Tibial nerve (tissue), 4 donors: ENCODE data around the gene EBF4. TPM values are rescaled to one million over a fixed set of nuclear protein-coding genes. Genes with fewer than 3 reads are reported as not detected.

ENCODE experiments used
- DNase-seq, 2 donors: peaks; one replicate each; pipeline ENCODE4 v3.0.0-alpha.2; 2019; ENCODE audit warnings: low spot score in 2 of 2
- H3K27ac ChIP-seq, 4 donors: fragments of 200-600 bp; sonication (generic) in 3 of 4; one replicate each; pipeline ENCODE4 v1.5.1; 2017 to 2019; ENCODE audit warnings: mild to moderate bottlenecking in 1 of 4
- H3K27me3 ChIP-seq, 2 donors: fragments of 200-600 bp; sonication (generic) in 1 of 2; one replicate each; pipeline versions ENCODE4 v1.5.1 to v1.6.0; 2017 to 2019
- H3K36me3 ChIP-seq, 3 donors: fragments of 200-600 bp; sonication (generic); one replicate each; pipeline ENCODE4 v1.5.1; 2018 to 2019
- H3K4me1 ChIP-seq, 4 donors: fragments of 200-600 bp; sonication (generic) in 3 of 4; one replicate each; pipeline ENCODE4 v1.5.1; 2017 to 2019
- H3K4me3 ChIP-seq, 4 donors: fragments of 200-600 bp; sonication (generic) in 3 of 4; one replicate each; pipeline ENCODE4 v1.5.1; 2017 to 2019; ENCODE audit warnings: mild to moderate bottlenecking in 1 of 4, moderate library complexity in 1 of 4
- H3K9me3 ChIP-seq, 4 donors: fragments of 200-600 bp; sonication (generic) in 3 of 4; one replicate each; pipeline ENCODE4 v1.5.1; 2017 to 2019
- EP300 ChIP-seq, 2 donors: sonication (generic); formaldehyde crosslinking; IDR thresholded peaks; one replicate each; pipeline ENCODE4 v1.6.1; 2017; ENCODE audit warnings: antibody characterized with exemption in 2 of 2, mild to moderate bottlenecking in 1 of 2
- POLR2A ChIP-seq, 2 donors: fragments of 450-650 bp; IDR thresholded peaks; one replicate each; pipeline ENCODE4 v1.6.1; 2017; ENCODE audit warnings: antibody characterized with exemption in 2 of 2, mild to moderate bottlenecking in 2 of 2, moderate library complexity in 2 of 2
- WGBS, 2 donors: methylation state at CpG; one replicate each; pipeline ENCODE4 v1.1.5; 2018; 5-methylcytosine and 5-hydroxymethylcytosine counted together
- total RNA-seq, 4 donors: library from RNA; depleted of rRNA; stranded (reverse); fragments of >200 nt; gene quantifications; one replicate each; pipeline ENCODE4 v1.1.0, GENCODE V29; 2016
- TF ChIP-seq, protein P1 (sequence below), 5 experiments: fragments of 200-600 bp in 3 of 5; fragments of 450-650 bp in 2 of 5; sonication (generic) in 3 of 5; IDR thresholded peaks; one replicate each; pipeline ENCODE4 v1.5.1; 2016 to 2019; ENCODE audit warnings: antibody characterized with exemption in 5 of 5, mild to moderate bottlenecking in 3 of 5, moderate library complexity in 2 of 5

The EBF4 gene
- total RNA-seq, 4 donors from 2014 or later = 4.8 to 17.5 (median 10.4) TPM

DNA sequence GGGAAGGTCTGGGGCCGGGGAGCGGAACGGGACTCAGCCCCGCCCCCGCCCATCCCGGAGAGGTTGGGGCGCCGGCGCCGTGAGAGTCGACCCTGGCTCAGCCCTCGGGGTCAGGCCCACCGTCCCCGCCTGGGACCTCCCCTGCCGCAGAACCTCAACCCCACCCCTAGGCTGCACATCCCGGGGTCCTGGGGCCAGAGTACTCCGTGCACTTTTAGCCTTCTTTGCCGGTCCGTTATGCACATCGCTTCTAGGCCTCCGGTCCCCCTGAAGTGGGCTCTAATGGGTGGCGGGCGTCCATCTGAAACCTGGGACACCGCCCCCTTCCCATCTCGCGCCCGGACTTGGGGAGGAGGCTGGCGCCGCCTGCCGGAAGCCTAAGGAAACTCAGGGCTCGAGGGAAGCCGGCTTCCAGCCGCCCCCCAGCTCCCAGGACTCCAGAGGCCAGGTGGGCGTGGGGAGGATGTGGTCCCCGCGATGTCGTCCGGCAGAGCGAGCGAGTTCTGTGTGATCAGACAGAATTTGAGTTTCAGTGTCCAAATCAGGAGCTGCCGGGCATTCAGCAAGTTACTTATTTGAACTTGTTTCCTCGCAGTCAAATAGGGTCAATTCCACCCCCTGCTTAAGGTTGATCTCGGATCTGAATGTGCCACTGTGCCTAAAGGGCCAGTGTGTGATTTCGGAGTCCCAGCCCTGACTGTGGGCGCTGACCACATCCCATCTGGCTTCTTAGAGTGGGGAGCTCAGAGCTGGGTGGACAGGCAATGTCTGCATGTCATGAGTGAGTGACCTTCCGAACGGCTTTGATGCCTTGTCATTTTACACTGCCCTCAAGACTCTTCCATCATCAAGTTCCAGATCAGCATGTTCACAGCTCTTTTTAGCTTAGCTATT, 60.2 kb downstream of the EBF4 start:
- peaks cover 0 to 79% of the 10 kb centered on the region in 2 donors for H3K27me3 ChIP-seq
- no peak for DNase-seq
- no peak overlapping the region for H3K27ac ChIP-seq

DNA sequence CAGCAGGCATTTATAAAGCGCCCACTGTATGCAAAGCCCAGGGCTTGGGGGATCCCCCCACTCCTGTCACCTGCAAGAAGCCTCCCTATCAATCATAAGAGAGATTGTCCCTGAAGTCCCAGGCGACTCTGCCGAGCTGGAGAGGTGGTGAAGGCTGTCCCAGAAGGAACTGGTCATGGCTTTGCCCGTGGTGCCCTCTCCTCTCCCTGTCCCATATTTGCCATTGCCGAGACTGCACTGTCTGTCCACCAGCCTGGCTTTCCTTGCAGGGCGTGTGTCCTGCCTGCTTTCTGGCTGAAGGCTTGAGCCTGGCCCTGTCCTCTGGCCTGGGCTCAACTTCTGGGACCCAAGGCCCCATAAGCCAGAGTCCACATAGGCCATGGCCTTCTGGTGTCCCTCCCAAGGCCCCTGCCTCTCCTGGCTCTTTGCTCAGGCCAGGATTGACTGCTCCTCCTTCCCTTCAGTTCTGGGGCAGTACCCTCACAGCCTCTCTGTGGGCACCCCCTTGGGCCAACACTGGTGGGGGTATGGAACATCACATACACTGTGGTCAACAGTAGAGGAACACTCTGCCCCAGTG, 61.0 kb downstream of the EBF4 start:
- H3K27me3 ChIP-seq = peaks cover 0 to 82% of the 10 kb centered on the region in 2 donors
- TF ChIP-seq POLR2A (IDR thresholded peaks at IDR 0.05) (no peak), EP300 (IDR thresholded peaks at IDR 0.05) (no peak)
- TF ChIP-seq, protein P1, sequence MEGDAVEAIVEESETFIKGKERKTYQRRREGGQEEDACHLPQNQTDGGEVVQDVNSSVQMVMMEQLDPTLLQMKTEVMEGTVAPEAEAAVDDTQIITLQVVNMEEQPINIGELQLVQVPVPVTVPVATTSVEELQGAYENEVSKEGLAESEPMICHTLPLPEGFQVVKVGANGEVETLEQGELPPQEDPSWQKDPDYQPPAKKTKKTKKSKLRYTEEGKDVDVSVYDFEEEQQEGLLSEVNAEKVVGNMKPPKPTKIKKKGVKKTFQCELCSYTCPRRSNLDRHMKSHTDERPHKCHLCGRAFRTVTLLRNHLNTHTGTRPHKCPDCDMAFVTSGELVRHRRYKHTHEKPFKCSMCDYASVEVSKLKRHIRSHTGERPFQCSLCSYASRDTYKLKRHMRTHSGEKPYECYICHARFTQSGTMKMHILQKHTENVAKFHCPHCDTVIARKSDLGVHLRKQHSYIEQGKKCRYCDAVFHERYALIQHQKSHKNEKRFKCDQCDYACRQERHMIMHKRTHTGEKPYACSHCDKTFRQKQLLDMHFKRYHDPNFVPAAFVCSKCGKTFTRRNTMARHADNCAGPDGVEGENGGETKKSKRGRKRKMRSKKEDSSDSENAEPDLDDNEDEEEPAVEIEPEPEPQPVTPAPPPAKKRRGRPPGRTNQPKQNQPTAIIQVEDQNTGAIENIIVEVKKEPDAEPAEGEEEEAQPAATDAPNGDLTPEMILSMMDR (IDR thresholded peaks at IDR 0.05) = no peak
- no peaks in the 10 kb centered on the region for H3K9me3 ChIP-seq
- peaks cover 0 to 8% (median 0%) of the 10 kb centered on the region in 3 donors for H3K36me3 ChIP-seq
- H3K27ac ChIP-seq = no peak overlapping the region
- peaks cover 0 to 33% (median 20%) of the 10 kb centered on the region in 4 donors for H3K4me1 ChIP-seq
- WGBS, 2 donors = 86 to 95% methylated on average over 6 of the region's 6 CpGs
- no peak overlapping the region for H3K4me3 ChIP-seq
- no peak for DNase-seq

More for the DNA sequence above, 60.2 kb downstream of the EBF4 start:
- peak overlapping the region; percentile 1 to 50 (median 36) for H3K4me3 ChIP-seq
- peaks cover 0 to 33% (median 20%) of the 10 kb centered on the region in 4 donors for H3K4me1 ChIP-seq
- H3K9me3 ChIP-seq = no peaks in the 10 kb centered on the region
- TF ChIP-seq POLR2A (IDR thresholded peaks at IDR 0.05) (no peak), EP300 (IDR thresholded peaks at IDR 0.05) (no peak)
- TF ChIP-seq, protein P1 (IDR thresholded peaks at IDR 0.05) = peak in 4 of 5 experiments; percentile 42 to 54 (median 46)
- WGBS, 2 donors = 7 to 10% methylated on average over 22 to 39 of the region's 47 CpGs
- H3K36me3 ChIP-seq = peaks cover 0 to 8% (median 0%) of the 10 kb centered on the region in 3 donors

DNA sequence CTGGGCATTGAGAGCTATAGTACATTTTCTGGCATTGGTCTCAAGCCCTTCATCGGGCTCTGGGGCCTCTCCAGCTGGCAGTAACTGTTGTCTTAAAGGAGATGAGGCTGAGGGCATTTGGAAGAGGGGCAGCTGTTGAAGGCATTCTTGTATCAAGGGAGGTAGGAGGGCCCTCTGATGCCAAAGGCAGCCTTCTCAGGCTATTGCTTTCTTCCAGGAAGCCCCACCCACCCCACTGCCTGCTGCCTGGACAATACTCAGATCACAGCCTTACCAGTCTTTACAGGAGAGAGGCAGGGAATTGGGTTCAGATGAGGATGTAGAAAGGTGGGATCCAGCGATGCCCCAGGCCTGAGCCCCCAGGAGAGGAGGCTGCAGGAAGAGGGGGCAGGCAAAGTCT, 61.8 kb downstream of the EBF4 start:
- Histone ChIP-seq H3K4me3 (no peak overlapping the region), H3K9me3 (no peaks in the 10 kb centered on the region), H3K27ac (no peak overlapping the region), H3K36me3 (peaks cover 0 to 8% (median 0%) of the 10 kb centered on the region in 3 donors), H3K27me3 (peaks cover 0 to 83% of the 10 kb centered on the region in 2 donors), H3K4me1 (peaks cover 0 to 33% (median 20%) of the 10 kb centered on the region in 4 donors)
- DNase-seq = no peak
- TF ChIP-seq, protein P1 (IDR thresholded peaks at IDR 0.05) = no peak
- TF ChIP-seq EP300 (IDR thresholded peaks at IDR 0.05) (no peak), POLR2A (IDR thresholded peaks at IDR 0.05) (no peak)
- WGBS, 2 donors = 66 to 88% methylated on average over 2 of the region's 2 CpGs

DNA sequence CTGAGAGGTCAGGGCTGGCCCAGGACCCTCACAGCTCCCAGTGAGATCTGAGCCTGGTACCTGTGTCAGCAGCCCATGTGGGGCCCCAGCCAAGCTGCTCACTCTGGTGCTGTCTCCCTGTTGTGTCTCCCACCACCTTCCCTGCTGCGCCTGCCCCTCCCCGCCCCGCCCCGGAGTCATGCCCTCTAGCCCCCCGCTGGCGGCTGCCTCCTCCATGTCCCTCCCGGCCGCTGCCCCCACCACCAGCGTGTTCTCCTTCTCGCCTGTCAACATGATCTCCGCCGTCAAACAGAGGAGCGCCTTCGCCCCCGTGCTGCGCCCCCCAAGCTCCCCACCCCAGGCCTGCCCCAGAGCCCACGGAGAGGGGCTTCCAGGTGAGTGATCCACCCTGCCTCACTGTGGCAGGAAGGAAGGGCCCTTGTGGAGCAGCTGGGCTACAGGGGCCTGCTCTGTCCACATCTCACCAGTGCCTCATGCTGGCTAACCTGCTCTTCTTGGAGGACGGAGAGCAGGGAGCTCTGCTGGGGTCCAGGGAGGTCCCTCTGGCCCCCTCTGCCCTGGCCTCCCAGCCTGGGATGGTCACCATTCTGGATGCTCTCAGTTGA, 63.0 kb downstream of the EBF4 start:
- H3K4me1 ChIP-seq = peaks cover 0 to 28% (median 19%) of the 10 kb centered on the region in 4 donors
- H3K36me3 ChIP-seq = peaks cover 0 to 8% (median 0%) of the 10 kb centered on the region in 3 donors
- H3K9me3 ChIP-seq = no peaks in the 10 kb centered on the region
- TF ChIP-seq, protein P1 (IDR thresholded peaks at IDR 0.05) = no peak
- H3K4me3 ChIP-seq = no peak overlapping the region
- WGBS, 2 donors = 62 to 63% methylated on average over 14 to 15 of the region's 18 CpGs
- no peak for DNase-seq
- peaks cover 0 to 77% of the 10 kb centered on the region in 2 donors for H3K27me3 ChIP-seq
- no peak overlapping the region for H3K27ac ChIP-seq
